MM.1S (cell line): ENCODE measurements around the gene CAMK4.

Experiments
- DNase-seq: peaks from one replicate; pipeline ENCODE4 v3.0.0-alpha.2; 2015
- H2AFZ ChIP-seq: fragments of 300-600 bp; sonication (generic); 2 replicates; pipeline ENCODE4 v1.6.0; 2016; ENCODE audit warnings: antibody characterized with exemption, low read length
- H3F3A ChIP-seq: fragments of 300-600 bp; sonication (generic); 2 replicates; pipeline ENCODE4 v1.6.1; 2016; ENCODE audit warnings: mild to moderate bottlenecking, antibody characterized with exemption, low read length, moderate library complexity, mixed read lengths; ENCODE audit not compliant: insufficient read depth
- H3K27ac ChIP-seq: fragments of 300-600 bp; sonication (generic); 2 replicates; pipeline ENCODE4 v1.5.1; 2016; ENCODE audit warnings: mild to moderate bottlenecking, low read length
- H3K27me3 ChIP-seq: fragments of 300-600 bp; sonication (generic); replicated peaks from 2 replicates; pipeline ENCODE4 v1.6.0; 2016; ENCODE audit warnings: low read length; ENCODE audit not compliant: insufficient read depth
- H3K36me3 ChIP-seq: fragments of 300-600 bp; sonication (generic); replicated peaks from 2 replicates; pipeline ENCODE4 v1.6.1; 2016; ENCODE audit warnings: mild to moderate bottlenecking, low read length, mixed read lengths; ENCODE audit not compliant: insufficient read depth
- H3K4me1 ChIP-seq: fragments of 300-600 bp; sonication (generic); 2 replicates; pipeline ENCODE4 v1.6.1; 2016; ENCODE audit warnings: low read length, mixed read lengths
- H3K4me2 ChIP-seq: fragments of 300-600 bp; sonication (generic); 2 replicates; pipeline ENCODE4 v1.6.0; 2016; ENCODE audit warnings: low read depth, low read length
- H3K4me3 ChIP-seq: fragments of 300-600 bp; sonication (generic); 2 replicates; pipeline ENCODE4 v1.5.1; 2016; ENCODE audit warnings: low read length, mixed read lengths
- H3K79me2 ChIP-seq: fragments of 300-600 bp; sonication (generic); 2 replicates; pipeline ENCODE4 v1.6.1; 2016; ENCODE audit warnings: mixed run types, low read length, mixed read lengths
- H3K9ac ChIP-seq: fragments of 300-600 bp; sonication (generic); 2 replicates; pipeline ENCODE4 v1.6.1; 2016; ENCODE audit warnings: low read length, mixed read lengths
- H3K9me2 ChIP-seq: fragments of 300-600 bp; sonication (generic); replicated peaks from 2 replicates; pipeline ENCODE4 v1.6.1; 2016; ENCODE audit warnings: mild to moderate bottlenecking, low read length, mixed read lengths; ENCODE audit not compliant: insufficient read depth
- H3K9me3 ChIP-seq: fragments of 300-600 bp; sonication (generic); replicated peaks from 2 replicates; pipeline ENCODE4 v1.6.1; 2016; ENCODE audit warnings: mild to moderate bottlenecking, low read length, mixed read lengths; ENCODE audit not compliant: insufficient read depth
- H4K20me1 ChIP-seq: fragments of 300-600 bp; sonication (generic); 2 replicates; pipeline ENCODE4 v1.6.1; 2016; ENCODE audit warnings: mild to moderate bottlenecking, low read length, moderate library complexity, mixed read lengths; ENCODE audit not compliant: insufficient read depth
- EZH2 ChIP-seq: fragments of 300-600 bp; sonication (generic); optimal IDR thresholded peaks from 2 replicates; pipeline ENCODE3; 2017; ENCODE audit warnings: low read depth, mild to moderate bottlenecking, antibody characterized with exemption, low read length, mixed read lengths
- EZH2phosphoT487 ChIP-seq: fragments of 300-600 bp; sonication (generic); IDR thresholded peaks from 2 replicates; pipeline ENCODE4 v1.6.1; 2018; ENCODE audit warnings: antibody characterized with exemption, low read length
- TF ChIP-seq, protein P1 (sequence below): fragments of 300-600 bp; sonication (generic); IDR thresholded peaks from 2 replicates; pipeline ENCODE4 v1.5.1; 2016; ENCODE audit warnings: antibody characterized with exemption, low read length, mixed read lengths

Gene CAMK4

DNA sequence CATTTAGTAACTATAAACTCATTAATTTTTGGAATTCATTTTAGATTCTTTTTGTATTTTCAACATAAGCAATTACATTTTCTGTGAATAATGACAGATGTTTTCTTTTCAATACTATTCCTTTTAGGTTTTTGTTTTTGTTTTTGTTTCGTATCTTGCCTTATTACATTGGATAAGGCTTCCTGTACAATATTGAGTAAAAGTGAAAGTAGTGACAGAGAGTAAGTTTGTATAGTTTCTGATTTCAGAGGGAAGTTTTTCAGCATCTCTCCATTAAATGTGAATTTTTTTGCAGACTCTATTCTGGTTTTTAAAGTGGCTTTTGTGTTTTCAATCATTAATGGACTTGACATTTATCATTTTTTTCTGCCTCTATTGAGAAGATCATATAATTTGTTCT, 12.8 kb upstream of the CAMK4 start:
- H3K79me2 ChIP-seq, result no peaks in the 10 kb centered on the region
- no peak overlapping the region for H2AFZ ChIP-seq
- no peaks in the 10 kb centered on the region for H4K20me1 ChIP-seq
- H3K4me2 ChIP-seq, result no peak overlapping the region
- H3K27me3 ChIP-seq, result no peaks in the 10 kb centered on the region
- TF ChIP-seq, protein P1, sequence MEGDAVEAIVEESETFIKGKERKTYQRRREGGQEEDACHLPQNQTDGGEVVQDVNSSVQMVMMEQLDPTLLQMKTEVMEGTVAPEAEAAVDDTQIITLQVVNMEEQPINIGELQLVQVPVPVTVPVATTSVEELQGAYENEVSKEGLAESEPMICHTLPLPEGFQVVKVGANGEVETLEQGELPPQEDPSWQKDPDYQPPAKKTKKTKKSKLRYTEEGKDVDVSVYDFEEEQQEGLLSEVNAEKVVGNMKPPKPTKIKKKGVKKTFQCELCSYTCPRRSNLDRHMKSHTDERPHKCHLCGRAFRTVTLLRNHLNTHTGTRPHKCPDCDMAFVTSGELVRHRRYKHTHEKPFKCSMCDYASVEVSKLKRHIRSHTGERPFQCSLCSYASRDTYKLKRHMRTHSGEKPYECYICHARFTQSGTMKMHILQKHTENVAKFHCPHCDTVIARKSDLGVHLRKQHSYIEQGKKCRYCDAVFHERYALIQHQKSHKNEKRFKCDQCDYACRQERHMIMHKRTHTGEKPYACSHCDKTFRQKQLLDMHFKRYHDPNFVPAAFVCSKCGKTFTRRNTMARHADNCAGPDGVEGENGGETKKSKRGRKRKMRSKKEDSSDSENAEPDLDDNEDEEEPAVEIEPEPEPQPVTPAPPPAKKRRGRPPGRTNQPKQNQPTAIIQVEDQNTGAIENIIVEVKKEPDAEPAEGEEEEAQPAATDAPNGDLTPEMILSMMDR, result no peak
- TF ChIP-seq EZH2 (no peak), EZH2phosphoT487 (no peak)
- no peaks in the 10 kb centered on the region for H3K9me2 ChIP-seq
- H3K36me3 ChIP-seq, result no peaks in the 10 kb centered on the region
- H3K9me3 ChIP-seq, result no peaks in the 10 kb centered on the region
- H3K9ac ChIP-seq, result no peak overlapping the region
- DNase-seq, result no peak
- no peaks in the 10 kb centered on the region for H3F3A ChIP-seq
- H3K27ac ChIP-seq, result no peak overlapping the region
- H3K4me1 ChIP-seq, result no peaks in the 10 kb centered on the region
- no peak overlapping the region for H3K4me3 ChIP-seq

DNA sequence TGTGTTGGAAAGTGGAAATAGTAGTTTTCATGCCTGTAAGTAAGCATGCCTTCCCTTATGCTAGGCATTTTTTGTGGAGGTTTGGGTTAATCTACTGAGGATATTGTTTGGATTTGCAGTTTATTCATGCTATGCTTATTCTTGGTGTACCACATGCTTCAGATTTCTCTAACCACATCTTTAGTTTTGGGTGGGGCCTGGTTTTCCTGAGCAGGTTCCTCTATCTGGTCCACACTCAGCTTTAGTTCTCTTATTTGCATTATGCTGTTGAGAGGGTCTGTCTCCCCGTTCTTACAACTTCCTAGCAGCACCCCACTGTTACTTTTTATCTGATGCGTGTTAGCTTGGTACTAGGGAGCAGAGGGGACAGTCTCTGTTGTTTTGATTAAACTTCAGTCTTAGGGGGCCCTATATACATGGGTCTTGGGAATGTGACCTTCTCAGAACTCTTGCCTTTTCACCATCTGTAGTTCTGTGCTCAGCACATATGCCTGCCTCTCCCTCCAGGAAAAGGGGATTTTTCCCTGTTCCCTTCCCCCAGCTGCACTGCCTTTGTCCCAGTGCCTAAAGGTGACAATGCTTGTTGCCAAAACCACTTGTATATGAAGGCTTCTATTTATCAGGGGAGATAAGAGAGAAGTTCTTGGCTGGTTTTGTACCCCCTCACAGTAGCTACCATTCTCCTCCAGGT, 10.0 kb upstream of the CAMK4 start:
- H2AFZ ChIP-seq, result no peak overlapping the region
- no peak overlapping the region for H3K27ac ChIP-seq
- H3K9me3 ChIP-seq, result no peaks in the 10 kb centered on the region
- DNase-seq, result no peak
- H3F3A ChIP-seq, result no peaks in the 10 kb centered on the region
- no peaks in the 10 kb centered on the region for H4K20me1 ChIP-seq
- no peak overlapping the region for H3K9ac ChIP-seq
- TF ChIP-seq EZH2 (no peak), EZH2phosphoT487 (no peak)
- TF ChIP-seq, protein P1, result no peak
- H3K79me2 ChIP-seq, result no peaks in the 10 kb centered on the region
- no peaks in the 10 kb centered on the region for H3K4me1 ChIP-seq
- no peaks in the 10 kb centered on the region for H3K9me2 ChIP-seq
- H3K36me3 ChIP-seq, result no peaks in the 10 kb centered on the region
- H3K27me3 ChIP-seq, result no peaks in the 10 kb centered on the region
- H3K4me2 ChIP-seq, result no peak overlapping the region
- H3K4me3 ChIP-seq, result no peak overlapping the region

DNA sequence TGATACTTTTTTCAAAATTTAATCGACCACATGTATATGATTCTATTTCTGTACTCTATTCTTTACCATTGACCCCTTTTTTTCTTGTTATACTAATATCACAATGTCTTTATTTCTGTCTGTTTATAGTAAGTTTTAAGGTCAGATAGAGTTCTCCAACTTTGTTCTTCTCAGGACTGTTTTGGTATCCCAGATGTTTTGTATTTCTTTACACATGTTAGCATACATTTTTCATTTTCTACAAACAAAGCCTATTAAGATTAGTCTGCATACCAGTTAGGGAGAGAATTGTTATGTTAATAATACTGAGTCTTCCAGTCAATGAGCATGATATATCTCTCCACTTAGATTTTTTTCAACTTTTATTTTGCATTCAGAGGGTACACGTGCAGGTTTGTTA, 8.2 kb upstream of the CAMK4 start:
- TF ChIP-seq, protein P1, result no peak
- TF ChIP-seq EZH2phosphoT487 (no peak), EZH2 (no peak)
- DNase-seq, result no peak
- Histone ChIP-seq H3K9ac (no peak overlapping the region), H3K9me2 (no peaks in the 10 kb centered on the region), H3F3A (no peaks in the 10 kb centered on the region), H3K4me2 (no peak overlapping the region), H3K79me2 (no peaks in the 10 kb centered on the region), H2AFZ (no peak overlapping the region), H3K27me3 (no peaks in the 10 kb centered on the region), H3K9me3 (no peaks in the 10 kb centered on the region), H3K36me3 (no peaks in the 10 kb centered on the region), H4K20me1 (no peaks in the 10 kb centered on the region), H3K27ac (no peak overlapping the region), H3K4me3 (no peak overlapping the region), H3K4me1 (no peaks in the 10 kb centered on the region)
